ENCODE results near the gene BRAP. TPM values are rescaled to one million over a fixed set of nuclear protein-coding genes. Genes with fewer than 3 reads are reported as not detected.
"Not testable (repeated sequence)": the region's sequence is repeated elsewhere in the genome, so short reads cannot be mapped to it uniquely, and the experiment has no call there.

BRAP gene
- total RNA-seq, result 20.0 and 21.0 TPM in 2 replicates

- intact Hi-C loops (cut with micrococcal nuclease), result loop anchor here (1.0 to 10.0 kb wide), 5 partner anchors 87 to 729 kb away; partner anchors contain the start of genes ATXN2, ERP29, MAPKAPK5 and PTPN11
Measured at GRCh38 chr12:111685811-111686573, at the start of gene BRAP, which contains the start of gene ACAD10. Gene BRAP (minus strand): TSS chr12:111685956. CDS start chr12:111685792, 164 bp downstream. Gene ACAD10 (plus strand): TSS chr12:111686053. CDS start chr12:111692710, 6,657 bp downstream.

GRCh38 chr12:111733340-111733915 is 47.7 kb upstream of the BRAP start:
- intact Hi-C loops (cut with micrococcal nuclease), result no loop called here

- intact Hi-C loops (cut with micrococcal nuclease), result no loop called here
Measured at GRCh38 chr12:111732786-111733185, 47.0 kb upstream of the BRAP start.

- intact Hi-C loops (cut with micrococcal nuclease), result no loop called here
Measured at GRCh38 chr12:111730420-111730819, 44.7 kb upstream of the BRAP start.

GRCh38 chr12:111728795-111729194 is 43.0 kb upstream of the BRAP start:
- intact Hi-C loops (cut with micrococcal nuclease), result no loop called here

- intact Hi-C loops (cut with micrococcal nuclease), result not testable (repeated sequence)
Measured at GRCh38 chr12:111723646-111724360, 38.0 kb upstream of the BRAP start.

GRCh38 chr12:111720457-111720856 is 34.7 kb upstream of the BRAP start:
- intact Hi-C loops (cut with micrococcal nuclease), result no loop called here

- intact Hi-C loops (cut with micrococcal nuclease), result not testable (repeated sequence)
Measured at GRCh38 chr12:111719316-111719715, 33.6 kb upstream of the BRAP start.

- intact Hi-C loops (cut with micrococcal nuclease), result no loop called here
Measured at GRCh38 chr12:111715279-111715678, 29.5 kb upstream of the BRAP start.

GRCh38 chr12:111706145-111706544 is 20.4 kb upstream of the BRAP start:
- intact Hi-C loops (cut with micrococcal nuclease), result no loop called here

- intact Hi-C loops (cut with micrococcal nuclease), result no loop called here
Measured at GRCh38 chr12:111705672-111706071, 19.9 kb upstream of the BRAP start.

- intact Hi-C loops (cut with micrococcal nuclease), result no loop called here
Measured at GRCh38 chr12:111699962-111700361, 14.2 kb upstream of the BRAP start.

- intact Hi-C loops (cut with micrococcal nuclease), result no loop called here
Measured at GRCh38 chr12:111693818-111694217, 8.1 kb upstream of the BRAP start.

GRCh38 chr12:111692575-111693210 is 6.9 kb upstream of the BRAP start:
- intact Hi-C loops (cut with micrococcal nuclease), result no loop called here

GRCh38 chr12:111691262-111691661 is 5.5 kb upstream of the BRAP start:
- intact Hi-C loops (cut with micrococcal nuclease), result no loop called here

- intact Hi-C loops (cut with micrococcal nuclease), result loop anchor here (1.0 to 10.0 kb wide), 6 partner anchors 89 to 727 kb away; partner anchors contain the start of genes ATXN2, ERP29, PTPN11 and SH2B3
Measured at GRCh38 chr12:111687952-111688351, 2.2 kb upstream of the BRAP start.

GRCh38 chr12:111687255-111687654 is 1.5 kb upstream of the BRAP start:
- intact Hi-C loops (cut with micrococcal nuclease), result loop anchor here (1.0 to 10.0 kb wide), 6 partner anchors 88 to 728 kb away; partner anchors contain the start of genes ATXN2, ERP29, PTPN11 and SH2B3

- intact Hi-C loops (cut with micrococcal nuclease), result loop anchor here (1.0 to 10.0 kb wide), 7 partner anchors 88 to 728 kb away; partner anchors contain the start of genes ATXN2, ERP29, MAPKAPK5 and PTPN11
Measured at GRCh38 chr12:111686574-111687105, 884 bp upstream of the BRAP start.

GRCh38 chr12:111685322-111685810 is 390 bp downstream of the BRAP start:
- intact Hi-C loops (cut with micrococcal nuclease), result loop anchor here (5.0 to 10.0 kb wide), 3 partner anchors 278 to 729 kb away; partner anchors contain the start of genes ERP29, PTPN11, SH2B3 and TMEM116

GRCh38 chr12:111684485-111685198 is 1.1 kb downstream of the BRAP start:
- intact Hi-C loops (cut with micrococcal nuclease), result loop anchor here (5.0 to 10.0 kb wide), 3 partner anchors 277 to 730 kb away; partner anchors contain the start of genes ERP29, PTPN11, SH2B3 and TMEM116

All from T-helper 2 cell treated with Interferon-gamma antibody and Interleukin-4, amounts not matched to agents 100 ng/mL and 5 ng/mL, for 36 hours (primary cell).